ENCODE measurements around the gene INPP1.
"Not testable (repeated sequence)": the region's sequence is repeated elsewhere in the genome, so short reads cannot be mapped to it uniquely, and the experiment has no call there.

Gene INPP1

GRCh38 chr2:190351955-190352354 is 8.6 kb downstream of the INPP1 start:
- Histone ChIP-seq H3K4me3 (ENCODE audit: extremely low read depth, insufficient read depth, low read length, poor library complexity, severe bottlenecking) (no peak overlapping the region), H3K36me3 (ENCODE audit: control insufficient read depth, insufficient read depth, low read length) (no peaks in the 10 kb centered on the region), H3K27ac (ENCODE audit: low read depth, low read length, severe bottlenecking) (no peak overlapping the region), H3K9me3 (ENCODE audit: control insufficient read depth, low read length) (no peaks in the 10 kb centered on the region), H3K4me1 (ENCODE audit: control insufficient read depth, insufficient read depth, low read length, poor library complexity, severe bottlenecking) (peaks cover 14% of the 10 kb centered on the region)
- WGBS, 2 experiments (ENCODE audit: insufficient coverage in 2 of 2) = 93 to 100% methylated on average over 2 to 3 of the region's 3 CpGs

GRCh38 chr2:190352668-190353536 is 9.5 kb downstream of the INPP1 start:
- Histone ChIP-seq H3K4me3 (ENCODE audit: extremely low read depth, insufficient read depth, low read length, poor library complexity, severe bottlenecking) (no peak overlapping the region), H3K27ac (ENCODE audit: low read depth, low read length, severe bottlenecking) (peak overlapping the region; percentile 77), H3K4me1 (ENCODE audit: control insufficient read depth, insufficient read depth, low read length, poor library complexity, severe bottlenecking) (peaks cover 14% of the 10 kb centered on the region), H3K36me3 (ENCODE audit: control insufficient read depth, insufficient read depth, low read length) (no peaks in the 10 kb centered on the region), H3K9me3 (ENCODE audit: control insufficient read depth, low read length) (no peaks in the 10 kb centered on the region)
- 70 to 73% methylated on average over 6 to 7 of the region's 8 CpGs for WGBS, 2 experiments (ENCODE audit: insufficient coverage in 2 of 2)

GRCh38 chr2:190353537-190353899 is 10.1 kb downstream of the INPP1 start:
- no peaks in the 10 kb centered on the region for H3K36me3 ChIP-seq (ENCODE audit: control insufficient read depth, insufficient read depth, low read length)
- peak overlapping the region; percentile 77 for H3K27ac ChIP-seq (ENCODE audit: low read depth, low read length, severe bottlenecking)

GRCh38 chr2:190354003-190354690 is 10.8 kb downstream of the INPP1 start:
- Histone ChIP-seq H3K4me3 (ENCODE audit: extremely low read depth, insufficient read depth, low read length, poor library complexity, severe bottlenecking) (no peak overlapping the region), H3K36me3 (ENCODE audit: control insufficient read depth, insufficient read depth, low read length) (no peaks in the 10 kb centered on the region), H3K9me3 (ENCODE audit: control insufficient read depth, low read length) (no peaks in the 10 kb centered on the region), H3K4me1 (ENCODE audit: control insufficient read depth, insufficient read depth, low read length, poor library complexity, severe bottlenecking) (peaks cover 14% of the 10 kb centered on the region), H3K27ac (ENCODE audit: low read depth, low read length, severe bottlenecking) (no peak overlapping the region)
- WGBS, 2 experiments (ENCODE audit: insufficient coverage in 2 of 2) = 89 to 92% methylated on average over 8 of the region's 12 CpGs

More at GRCh38 chr2:190353537-190353899, 10.1 kb downstream of the INPP1 start:
- Histone ChIP-seq H3K4me3 (ENCODE audit: extremely low read depth, insufficient read depth, low read length, poor library complexity, severe bottlenecking) (no peak overlapping the region), H3K9me3 (ENCODE audit: control insufficient read depth, low read length) (no peaks in the 10 kb centered on the region), H3K4me1 (ENCODE audit: control insufficient read depth, insufficient read depth, low read length, poor library complexity, severe bottlenecking) (peaks cover 14% of the 10 kb centered on the region)

GRCh38 chr2:190355968-190356644 is 12.7 kb downstream of the INPP1 start:
- Histone ChIP-seq H3K9me3 (ENCODE audit: control insufficient read depth, low read length) (no peaks in the 10 kb centered on the region), H3K4me3 (ENCODE audit: extremely low read depth, insufficient read depth, low read length, poor library complexity, severe bottlenecking) (no peak overlapping the region), H3K4me1 (ENCODE audit: control insufficient read depth, insufficient read depth, low read length, poor library complexity, severe bottlenecking) (peaks cover 17% of the 10 kb centered on the region), H3K27ac (ENCODE audit: low read depth, low read length, severe bottlenecking) (no peak overlapping the region), H3K36me3 (ENCODE audit: control insufficient read depth, insufficient read depth, low read length) (no peaks in the 10 kb centered on the region)
- WGBS, 2 experiments (ENCODE audit: insufficient coverage in 2 of 2) = 77 to 87% methylated on average over 5 to 6 of the region's 6 CpGs

GRCh38 chr2:190357600-190357999 is 14.2 kb downstream of the INPP1 start:
- Histone ChIP-seq H3K36me3 (ENCODE audit: control insufficient read depth, insufficient read depth, low read length) (no peaks in the 10 kb centered on the region), H3K9me3 (ENCODE audit: control insufficient read depth, low read length) (no peaks in the 10 kb centered on the region), H3K4me1 (ENCODE audit: control insufficient read depth, insufficient read depth, low read length, poor library complexity, severe bottlenecking) (peaks cover 12% of the 10 kb centered on the region), H3K4me3 (ENCODE audit: extremely low read depth, insufficient read depth, low read length, poor library complexity, severe bottlenecking) (no peak overlapping the region), H3K27ac (ENCODE audit: low read depth, low read length, severe bottlenecking) (no peak overlapping the region)
- WGBS, 2 experiments (ENCODE audit: insufficient coverage in 2 of 2) = 57% methylated on average over 1 of the region's 2 CpGs; no CpG with 5 or more reads in 1 of the 2 experiments

- not testable (repeated sequence) for H3K27ac ChIP-seq (ENCODE audit: low read depth, low read length, severe bottlenecking); H3K9me3 ChIP-seq (ENCODE audit: control insufficient read depth, low read length); H3K4me1 ChIP-seq (ENCODE audit: control insufficient read depth, insufficient read depth, low read length, poor library complexity, severe bottlenecking); H3K4me3 ChIP-seq (ENCODE audit: extremely low read depth, insufficient read depth, low read length, poor library complexity, severe bottlenecking); H3K36me3 ChIP-seq (ENCODE audit: control insufficient read depth, insufficient read depth, low read length)
- WGBS, 2 experiments (ENCODE audit: insufficient coverage in 2 of 2) = 92 to 97% methylated on average over 4 to 6 of the region's 8 CpGs
Measured at GRCh38 chr2:190358655-190359448, 15.5 kb downstream of the INPP1 start.

- Histone ChIP-seq H3K4me1 (ENCODE audit: control insufficient read depth, insufficient read depth, low read length, poor library complexity, severe bottlenecking) (peaks cover 3% of the 10 kb centered on the region), H3K9me3 (ENCODE audit: control insufficient read depth, low read length) (no peaks in the 10 kb centered on the region), H3K4me3 (ENCODE audit: extremely low read depth, insufficient read depth, low read length, poor library complexity, severe bottlenecking) (no peak overlapping the region), H3K36me3 (ENCODE audit: control insufficient read depth, insufficient read depth, low read length) (peaks cover 3% of the 10 kb centered on the region), H3K27ac (ENCODE audit: low read depth, low read length, severe bottlenecking) (no peak overlapping the region)
Measured at GRCh38 chr2:190360561-190360960, 17.2 kb downstream of the INPP1 start.

GRCh38 chr2:190360965-190361364 is 17.6 kb downstream of the INPP1 start:
- Histone ChIP-seq H3K4me3 (ENCODE audit: extremely low read depth, insufficient read depth, low read length, poor library complexity, severe bottlenecking) (no peak overlapping the region), H3K36me3 (ENCODE audit: control insufficient read depth, insufficient read depth, low read length) (peaks cover 3% of the 10 kb centered on the region), H3K27ac (ENCODE audit: low read depth, low read length, severe bottlenecking) (no peak overlapping the region), H3K9me3 (ENCODE audit: control insufficient read depth, low read length) (no peaks in the 10 kb centered on the region), H3K4me1 (ENCODE audit: control insufficient read depth, insufficient read depth, low read length, poor library complexity, severe bottlenecking) (peaks cover 3% of the 10 kb centered on the region)
- WGBS, 2 experiments (ENCODE audit: insufficient coverage in 2 of 2) = no CpG with 5 or more reads among the region's 3 CpGs

- no peak overlapping the region for H3K4me3 ChIP-seq (ENCODE audit: extremely low read depth, insufficient read depth, low read length, poor library complexity, severe bottlenecking)
- peaks cover 3% of the 10 kb centered on the region for H3K36me3 ChIP-seq (ENCODE audit: control insufficient read depth, insufficient read depth, low read length)
- WGBS, 2 experiments (ENCODE audit: insufficient coverage in 2 of 2) = no CpG with 5 or more reads among the region's 2 CpGs
- H3K4me1 ChIP-seq (ENCODE audit: control insufficient read depth, insufficient read depth, low read length, poor library complexity, severe bottlenecking) = peaks cover 3% of the 10 kb centered on the region
- H3K9me3 ChIP-seq (ENCODE audit: control insufficient read depth, low read length) = no peaks in the 10 kb centered on the region
- H3K27ac ChIP-seq (ENCODE audit: low read depth, low read length, severe bottlenecking) = no peak overlapping the region
Measured at GRCh38 chr2:190361572-190361971, 18.2 kb downstream of the INPP1 start.

All from mesodermal cell (in vitro differentiated cells).